HG03108 (cell line): ENCODE data around the gene UPK1B.
"Not testable (repeated sequence)": the region's sequence is repeated elsewhere in the genome, so short reads cannot be mapped to it uniquely, and the experiment has no call there.

Source experiments
- ATAC-seq: cut with Tn5 transposase; IDR thresholded peaks from one replicate; pipeline ENCODE4 v1.9.1; 2021; ENCODE audit warnings: moderate library complexity; ENCODE audit not compliant: unreplicated experiment

Gene UPK1B

GRCh38 chr3:119173325-119173724, at the start of gene UPK1B:
Gene UPK1B, plus strand, starts transcription at chr3:119173598. Its CDS starts 13,144 bp downstream, at chr3:119186742.
- no peak for ATAC-seq

- no peak for ATAC-seq
Observed at GRCh38 chr3:119125342-119125741, 48.1 kb upstream of the UPK1B start.

GRCh38 chr3:119125742-119126504, 47.5 kb upstream of the UPK1B start:
- ATAC-seq, result no peak

GRCh38 chr3:119130291-119130690, 43.1 kb upstream of the UPK1B start:
- not testable (repeated sequence) for ATAC-seq

- ATAC-seq, result not testable (repeated sequence)
Observed at GRCh38 chr3:119132291-119132690, 41.1 kb upstream of the UPK1B start.

- ATAC-seq, result not testable (repeated sequence)
Observed at GRCh38 chr3:119139360-119139759, 34.0 kb upstream of the UPK1B start.

GRCh38 chr3:119140466-119140865, 32.9 kb upstream of the UPK1B start:
- ATAC-seq, result no peak

- no peak for ATAC-seq
Observed at GRCh38 chr3:119145128-119145499, 28.3 kb upstream of the UPK1B start.

- no peak for ATAC-seq
Observed at GRCh38 chr3:119145500-119146167, 27.8 kb upstream of the UPK1B start, which contains the start of gene TEX55. Gene TEX55, plus strand, starts transcription at chr3:119146165. Its CDS starts 25 bp downstream, at chr3:119146190.

- no peak for ATAC-seq
Observed at GRCh38 chr3:119146578-119147375, 26.6 kb upstream of the UPK1B start.

GRCh38 chr3:119147494-119147893, 25.9 kb upstream of the UPK1B start:
- no peak for ATAC-seq

GRCh38 chr3:119148493-119149180, 24.8 kb upstream of the UPK1B start:
- ATAC-seq, result no peak

- ATAC-seq, result no peak
Observed at GRCh38 chr3:119149484-119149883, 23.9 kb upstream of the UPK1B start.

GRCh38 chr3:119156868-119157267, 16.5 kb upstream of the UPK1B start:
- ATAC-seq, result no peak

- ATAC-seq, result no peak
Observed at GRCh38 chr3:119157971-119158370, 15.4 kb upstream of the UPK1B start.

- ATAC-seq, result no peak
Observed at GRCh38 chr3:119160361-119160760, 13.0 kb upstream of the UPK1B start.

- no peak for ATAC-seq
Observed at GRCh38 chr3:119160815-119161214, 12.6 kb upstream of the UPK1B start.

- no peak for ATAC-seq
Observed at GRCh38 chr3:119161240-119161639, 12.2 kb upstream of the UPK1B start.

GRCh38 chr3:119164745-119165144, 8.7 kb upstream of the UPK1B start:
- ATAC-seq, result not testable (repeated sequence)

GRCh38 chr3:119170821-119171220, 2.6 kb upstream of the UPK1B start:
- ATAC-seq, result no peak
